Fibroblast of skin of back (primary cell): ENCODE results near the gene TBCD.

Experiments used
- DNase-seq: peaks from one replicate; pipeline ENCODE4 v3.0.0-alpha.2; 2013

TBCD gene

DNA sequence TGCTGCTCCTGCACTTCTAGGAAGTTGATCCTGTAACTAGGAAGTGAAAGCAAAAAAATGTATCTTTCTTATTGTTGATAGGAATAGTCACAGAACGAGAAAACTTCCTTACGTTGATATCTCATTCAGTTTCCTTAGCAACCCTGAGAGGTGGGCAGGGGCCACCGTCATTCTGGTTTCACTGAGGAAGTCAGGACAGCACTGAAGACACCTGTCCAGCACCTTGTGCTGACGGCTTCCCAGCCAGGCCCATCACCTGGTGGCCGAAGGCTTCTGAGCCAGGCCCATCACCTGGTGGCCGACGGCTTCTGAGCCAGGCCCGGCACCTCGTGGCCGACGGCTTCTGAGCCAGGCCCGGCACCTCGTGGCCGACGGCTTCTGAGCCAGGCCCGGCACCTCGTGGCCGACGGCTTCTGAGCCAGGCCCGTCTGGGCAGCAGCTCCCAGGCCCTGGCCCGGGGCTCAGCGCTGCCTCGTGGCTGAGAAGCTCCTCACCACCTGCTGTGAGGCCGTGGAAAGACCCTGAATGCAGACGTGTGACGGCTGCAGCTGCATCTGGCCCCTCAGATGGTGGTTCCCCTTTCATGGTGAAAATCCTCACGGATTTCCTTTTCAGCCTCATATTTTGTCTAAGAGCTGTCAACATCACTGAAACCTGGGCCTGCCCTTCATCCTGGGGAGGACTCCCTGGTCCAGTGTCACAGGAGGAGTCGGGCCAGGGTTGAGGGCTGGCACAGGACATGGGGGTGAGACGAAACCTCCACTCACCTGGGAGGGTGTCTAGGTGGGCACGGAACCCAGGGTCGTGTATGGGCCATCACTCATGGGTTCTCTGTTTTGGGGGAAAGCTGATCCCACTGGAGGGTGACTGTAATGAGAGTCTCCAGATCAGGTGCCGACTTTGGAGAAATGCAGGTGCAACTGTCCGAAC, 121.0 kb downstream of the TBCD start:
- no peak for DNase-seq

DNA sequence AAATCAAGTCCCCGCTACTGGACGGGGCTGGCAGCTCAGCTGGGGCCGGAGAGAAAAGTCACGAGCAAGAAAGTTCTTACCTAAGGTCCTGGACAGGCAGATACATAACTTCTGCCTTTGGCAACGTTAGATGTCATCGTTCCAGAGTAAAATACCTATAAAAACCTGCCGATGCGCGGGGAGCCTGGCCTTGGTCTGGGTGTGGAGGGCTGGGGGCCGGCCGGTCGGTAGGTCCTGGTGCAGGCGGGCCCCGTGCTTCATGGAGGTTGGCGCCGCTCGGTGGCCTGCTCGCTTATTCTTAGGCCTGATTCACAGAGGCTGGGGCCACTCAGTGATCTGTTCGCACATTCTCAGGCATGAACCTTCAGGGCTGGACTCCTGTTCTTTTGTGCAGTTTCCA, 121.7 kb downstream of the TBCD start:
- DNase-seq: no peak

DNA sequence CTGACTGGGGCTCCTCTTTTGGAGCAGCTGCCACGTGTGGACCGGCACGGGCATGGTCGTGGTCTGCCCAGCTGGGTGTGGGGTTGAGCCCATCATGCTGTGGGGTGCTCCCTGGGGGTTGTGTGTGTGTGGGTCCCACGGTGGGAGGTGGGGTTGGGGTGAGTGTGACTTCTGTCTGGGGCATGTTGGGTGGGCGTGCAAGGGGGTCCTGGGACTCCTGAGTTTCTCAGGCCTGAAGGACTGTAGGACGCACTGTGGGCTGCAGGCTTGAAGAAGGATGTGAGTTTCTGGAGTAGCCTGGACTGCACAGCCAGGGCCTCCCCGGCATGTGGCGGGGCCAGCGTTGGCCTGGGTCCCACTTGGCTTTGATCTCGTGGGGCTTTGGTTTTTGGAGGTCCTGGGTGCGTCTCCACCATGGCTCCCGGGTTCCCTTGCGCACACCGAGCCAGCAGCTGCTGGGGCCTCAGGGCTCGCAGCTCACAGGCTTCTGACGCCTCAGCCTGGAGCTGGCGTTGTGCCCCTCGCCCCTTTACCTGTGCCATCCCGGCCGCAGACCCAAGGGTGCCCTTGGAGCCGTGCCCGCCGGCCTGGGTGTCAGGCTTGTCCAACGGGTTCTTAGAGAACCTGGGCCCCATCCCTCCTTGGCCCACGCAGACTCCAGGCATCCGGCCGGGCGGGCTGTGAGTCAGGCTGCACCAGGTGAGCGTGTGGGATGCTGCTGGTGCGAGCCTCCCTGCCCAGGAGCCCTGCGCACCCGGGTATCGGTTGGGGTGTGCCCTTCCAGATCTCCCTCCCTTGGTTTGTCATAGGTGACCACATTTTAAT, 122.4 kb downstream of the TBCD start:
- DNase-seq: no peak

DNA sequence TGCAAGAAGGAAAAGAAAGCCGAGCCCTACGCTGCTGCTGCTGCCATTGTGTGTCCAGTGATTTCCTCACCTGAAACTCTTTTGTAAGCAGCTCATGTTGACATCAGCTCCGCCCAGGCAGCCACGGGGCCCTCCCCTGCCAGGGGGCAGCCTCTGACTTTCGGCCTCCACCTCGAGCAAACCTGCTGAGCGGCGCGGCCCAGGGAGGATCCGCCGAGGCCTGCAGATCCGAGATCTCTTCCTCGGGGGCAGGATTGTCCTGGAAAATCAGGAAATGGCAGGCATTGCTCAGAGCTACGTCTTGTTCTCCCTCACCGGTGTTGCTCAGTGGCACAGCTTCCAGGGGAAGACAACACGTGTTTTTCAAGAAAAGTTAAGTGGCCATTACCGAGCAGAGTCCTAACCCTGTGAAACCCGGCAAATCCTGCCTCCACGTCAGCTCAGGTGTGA, 123.6 kb downstream of the TBCD start:
- DNase-seq: no peak

DNA sequence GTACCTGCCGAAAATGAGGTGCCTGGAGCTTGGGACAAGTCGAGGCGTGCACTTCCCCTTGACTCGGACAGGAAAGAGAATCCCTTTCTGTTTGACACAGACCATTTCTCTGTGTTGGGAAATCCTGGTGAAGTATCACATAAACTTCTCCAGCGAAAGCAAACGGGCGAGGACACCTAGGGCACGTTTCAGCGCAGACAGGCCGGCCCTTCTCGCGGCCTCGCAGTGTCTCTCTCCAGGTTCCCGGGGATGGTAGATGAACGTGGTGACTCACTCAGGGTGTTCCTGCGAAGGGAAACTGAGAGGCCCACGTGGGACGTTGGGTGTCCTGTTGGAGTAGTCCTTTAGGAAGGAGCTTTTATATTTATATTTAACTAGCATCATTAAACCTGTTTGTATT, 124.3 kb downstream of the TBCD start:
- DNase-seq: peak; percentile 16

DNA sequence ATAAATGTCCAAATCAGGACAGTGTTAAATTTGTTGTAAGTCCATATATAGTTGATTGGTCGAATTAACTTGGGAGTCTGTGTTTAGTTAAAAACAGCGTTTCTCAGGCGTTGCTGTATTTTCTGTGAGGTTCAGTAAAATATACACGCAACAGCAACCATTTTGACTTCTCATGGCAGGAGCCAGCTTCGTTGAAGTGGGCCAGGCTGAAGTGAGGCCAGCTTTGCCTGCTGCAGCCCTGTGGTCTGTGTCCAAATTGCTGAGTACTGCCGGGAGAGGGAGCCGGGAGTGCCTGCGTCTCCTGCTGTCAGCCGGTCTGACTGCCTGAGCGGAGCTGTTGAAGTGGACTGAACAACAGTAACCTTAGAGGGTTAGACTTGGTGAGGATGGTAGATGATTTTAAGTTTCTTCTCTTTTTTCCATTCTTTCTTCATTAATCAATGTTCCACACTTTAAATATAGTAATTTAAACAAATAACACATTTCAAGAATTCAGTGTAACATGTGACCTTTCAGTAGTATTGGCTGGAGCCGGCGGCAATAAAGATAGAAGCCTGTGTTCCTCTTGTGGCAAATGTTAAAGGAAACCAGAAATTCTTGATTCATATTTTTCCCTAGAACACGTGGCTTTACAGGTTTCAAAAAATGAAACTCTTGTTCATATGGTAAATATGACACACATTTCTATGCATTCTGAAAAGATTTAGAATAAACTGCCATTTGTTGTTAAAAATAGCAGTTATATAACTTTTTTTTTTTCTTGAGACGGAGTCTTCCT, 124.9 kb downstream of the TBCD start:
- peak; percentile 67 for DNase-seq

DNA sequence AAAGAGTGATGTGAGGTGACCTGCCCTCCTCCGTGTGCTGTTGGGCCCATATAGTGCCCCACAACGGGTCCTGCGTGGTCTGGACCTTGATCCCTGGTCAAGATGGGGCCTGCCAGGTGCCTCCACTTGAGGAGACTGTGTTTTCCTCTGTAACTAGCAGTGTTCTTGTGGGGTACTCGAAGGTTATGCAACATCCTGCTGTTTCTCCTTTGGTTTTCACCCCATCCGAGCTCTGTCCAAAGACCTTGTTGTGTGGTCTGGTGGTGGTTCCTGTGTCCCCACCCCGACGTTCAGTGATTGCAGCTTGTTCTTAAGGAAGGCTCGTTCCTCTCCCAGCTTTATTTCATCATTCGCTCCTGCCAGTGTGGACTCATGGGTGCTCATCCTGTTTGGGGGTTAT, 126.7 kb downstream of the TBCD start:
- no peak for DNase-seq

DNA sequence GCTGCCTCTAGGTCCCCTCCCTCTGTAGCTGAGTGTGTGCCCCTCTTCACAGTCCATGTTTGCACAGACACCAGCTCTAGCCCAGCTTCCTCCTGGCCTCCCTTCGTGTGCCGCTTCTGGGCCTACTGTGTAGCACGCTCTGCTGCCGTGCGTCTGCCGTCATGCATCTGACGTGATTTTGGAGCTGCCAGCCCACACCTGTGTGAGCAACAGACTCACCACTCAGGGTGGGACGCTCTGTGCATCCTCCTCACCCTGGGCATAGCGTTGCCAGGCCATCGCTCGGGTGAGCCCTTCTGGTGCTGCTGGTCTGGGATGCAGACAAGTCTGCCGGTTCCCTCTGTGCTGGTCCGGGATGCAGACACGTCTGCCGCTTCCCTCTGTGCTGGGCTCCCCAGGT, 127.4 kb downstream of the TBCD start:
- no peak for DNase-seq

DNA sequence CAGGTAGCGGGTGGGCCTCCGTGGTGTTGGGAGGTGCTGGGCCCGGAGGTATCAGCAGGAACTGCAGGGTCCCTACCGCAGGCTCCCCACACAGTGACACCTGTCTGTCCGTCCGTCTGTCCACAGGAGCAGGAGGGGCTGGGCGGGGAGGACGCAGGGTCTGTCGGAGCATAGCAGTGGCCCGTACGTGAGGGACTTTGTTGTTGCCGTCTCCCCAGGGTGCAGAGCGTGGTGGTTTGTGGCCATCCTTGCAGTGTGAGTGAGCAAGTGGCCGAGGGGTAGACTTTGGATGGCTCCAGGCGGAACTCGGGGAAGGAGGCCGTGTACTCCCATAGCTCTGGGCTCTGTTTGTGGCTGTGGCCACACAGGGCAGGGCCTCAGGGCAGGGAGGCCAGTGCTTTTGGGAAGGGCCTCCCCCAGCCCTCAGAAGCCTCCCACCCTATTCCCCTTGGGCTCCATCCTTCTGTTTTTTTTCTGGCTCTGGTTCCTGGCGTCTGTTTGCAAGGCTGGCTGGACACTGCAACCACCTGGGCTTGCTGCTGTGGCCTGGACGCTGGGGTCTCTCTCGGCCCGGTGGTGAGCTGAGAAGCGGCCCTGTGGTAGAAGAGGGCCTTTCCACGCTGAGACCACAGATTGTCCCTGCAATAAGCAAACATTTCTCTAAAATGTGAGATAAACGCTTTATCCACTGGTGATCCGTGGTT, 128.9 kb downstream of the TBCD start:
- no peak for DNase-seq

DNA sequence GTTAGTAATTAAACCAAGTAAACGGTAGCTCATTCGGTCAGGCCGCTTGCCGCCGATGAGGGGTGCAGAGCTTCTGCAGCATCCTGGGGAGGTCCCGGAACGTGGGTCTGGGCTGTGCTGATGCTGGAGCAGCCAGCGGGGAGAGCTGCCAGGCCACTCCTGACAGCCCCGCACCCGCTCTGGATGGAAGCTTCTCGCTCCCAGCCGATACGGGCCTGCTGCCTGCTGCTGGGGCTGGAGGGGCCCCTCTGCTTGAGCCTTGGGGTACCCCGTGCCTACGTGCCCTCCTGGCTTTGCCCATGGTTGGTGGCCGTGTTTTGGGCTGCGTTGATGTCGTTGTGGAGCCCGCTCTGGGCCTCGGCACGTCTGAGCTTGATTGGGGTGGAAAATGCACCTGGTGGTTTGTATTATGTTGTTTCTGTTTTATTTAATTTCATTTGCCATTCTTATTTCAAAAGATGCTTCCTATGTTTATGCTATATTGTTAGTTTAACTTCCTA, 129.5 kb downstream of the TBCD start:
- DNase-seq: no peak

DNA sequence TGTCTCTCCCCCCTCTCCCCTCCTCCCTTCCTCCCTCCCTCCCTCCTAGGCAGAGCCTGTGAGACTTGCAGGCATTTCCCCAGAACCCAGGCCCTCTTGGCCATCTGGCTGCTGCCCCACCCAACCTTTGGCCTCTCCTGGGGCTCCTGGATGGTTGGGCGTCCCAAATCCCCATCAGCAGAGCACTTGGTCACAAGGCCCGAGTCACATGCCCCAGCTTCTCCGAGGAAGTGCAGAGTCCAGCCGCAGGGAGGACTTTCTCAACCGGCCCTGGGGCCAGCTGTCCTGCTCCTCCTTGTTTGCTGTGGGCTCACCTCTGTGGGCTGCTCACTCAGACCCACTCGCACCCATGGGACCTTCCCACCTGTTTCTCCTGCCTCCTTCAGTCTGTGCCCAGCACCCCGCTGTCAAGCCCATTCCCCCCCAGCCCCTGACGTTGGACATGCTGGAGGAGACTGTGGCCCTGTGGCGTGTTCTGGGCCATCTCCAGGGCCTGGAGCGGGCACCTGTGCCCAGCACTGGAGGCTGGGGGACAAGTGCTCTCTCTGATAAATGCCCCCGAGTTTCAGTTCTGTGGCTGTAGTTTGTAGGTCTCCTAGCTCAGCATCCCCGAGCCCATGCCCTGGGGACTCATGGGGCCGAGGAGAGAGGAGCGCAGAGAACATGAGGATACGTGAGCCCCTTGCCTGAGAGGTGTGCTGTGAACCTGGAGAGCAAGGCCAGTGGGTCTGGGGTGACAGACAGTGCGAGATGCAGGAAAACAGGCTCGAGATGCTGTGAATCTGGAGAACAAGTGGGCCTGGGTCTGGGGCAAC, 130.2 kb downstream of the TBCD start:
- DNase-seq: no peak

DNA sequence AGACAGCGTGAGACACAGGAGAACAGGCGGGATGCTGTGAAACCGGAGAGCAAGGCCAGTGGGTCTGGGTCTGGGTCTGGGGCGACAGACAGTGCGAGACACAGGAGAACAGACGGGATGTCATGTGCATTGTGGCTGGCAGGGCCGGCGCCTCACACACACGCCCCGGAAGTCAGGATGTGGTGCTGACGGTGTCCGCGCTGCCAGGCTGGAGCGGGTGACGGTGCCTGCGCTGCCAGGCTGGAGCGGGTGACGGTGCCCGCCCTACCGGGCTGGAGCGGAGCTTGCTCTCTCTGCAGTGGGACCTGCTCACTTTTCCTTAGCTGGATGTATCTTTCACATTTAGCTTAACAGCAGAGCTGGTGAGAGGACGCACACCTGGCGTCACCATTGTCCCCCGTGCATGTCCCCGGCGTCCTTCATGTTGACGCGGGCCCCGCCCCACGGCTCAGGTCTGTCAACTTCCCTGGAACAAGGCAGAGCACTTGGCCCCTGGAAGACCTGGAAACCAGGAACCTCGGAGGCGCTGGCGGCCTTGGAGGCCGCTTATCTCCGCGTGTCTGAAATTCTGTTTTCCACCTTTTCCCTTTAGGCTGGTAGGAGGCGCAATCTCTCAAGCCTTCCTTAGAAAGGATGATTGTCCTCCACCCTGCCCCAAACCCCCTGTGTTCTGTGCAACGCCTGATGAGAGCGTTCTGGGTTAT, 131.0 kb downstream of the TBCD start:
- no peak for DNase-seq

DNA sequence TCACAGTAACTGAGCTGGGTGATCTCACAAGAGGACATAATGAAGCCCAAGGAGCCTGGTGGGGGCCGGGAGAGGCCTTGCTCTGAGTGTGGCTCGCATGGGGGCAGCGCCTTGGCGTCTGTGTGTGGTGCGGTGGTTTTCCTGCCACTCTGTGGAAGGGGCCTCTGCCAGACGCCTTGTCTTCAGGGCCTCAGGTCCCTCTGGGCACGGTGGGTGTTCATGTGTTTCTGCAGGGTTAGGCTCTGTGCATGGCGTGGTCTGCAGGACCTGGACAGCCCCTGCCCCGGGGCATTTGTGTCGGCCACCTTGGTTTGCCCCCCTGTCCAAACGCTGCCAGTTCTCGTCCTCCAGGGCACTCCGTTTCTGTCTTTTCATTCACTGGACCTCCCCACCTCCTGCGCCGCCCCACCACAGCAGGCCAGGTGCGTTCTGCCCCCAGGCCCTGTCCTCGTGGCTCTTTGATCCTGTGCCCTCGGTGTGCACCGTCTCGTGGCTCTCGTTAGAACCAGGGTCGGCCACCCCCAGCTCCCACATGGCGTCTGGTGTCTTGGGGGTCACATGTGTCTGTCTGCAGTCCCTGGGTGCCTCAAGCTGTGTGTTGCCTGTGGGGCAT, 131.7 kb downstream of the TBCD start:
- no peak for DNase-seq

DNA sequence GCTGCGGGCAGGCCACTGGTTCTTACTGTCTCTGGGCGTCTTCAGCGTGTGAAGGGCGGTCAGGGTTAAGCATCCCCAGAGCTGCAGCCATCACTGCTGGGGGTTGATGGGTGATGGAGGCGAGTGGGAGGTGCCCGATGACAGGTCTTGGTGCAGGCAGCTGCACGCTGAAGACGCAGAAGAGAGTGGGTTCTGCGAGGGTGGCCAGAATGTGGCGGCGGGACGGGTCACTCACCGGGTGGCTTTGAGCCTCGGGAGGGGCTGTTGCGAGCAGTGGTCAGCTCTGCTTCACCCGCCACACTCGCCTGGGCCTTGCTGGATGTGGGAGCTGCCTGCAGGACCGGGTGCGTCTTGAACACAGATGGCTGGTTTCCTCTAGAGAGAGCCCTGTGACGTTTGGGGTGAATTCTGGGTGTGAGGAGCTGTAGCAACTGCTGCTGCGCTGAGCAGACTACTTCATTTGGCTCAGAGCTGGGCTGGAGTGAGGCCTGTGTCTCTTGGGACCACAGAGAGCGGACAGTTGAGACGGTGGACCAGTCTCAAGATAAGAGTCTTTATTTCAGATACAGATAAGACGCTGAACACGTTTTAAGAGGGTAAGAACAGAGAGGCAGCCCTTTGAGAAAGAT, 132.6 kb downstream of the TBCD start:
- no peak for DNase-seq

DNA sequence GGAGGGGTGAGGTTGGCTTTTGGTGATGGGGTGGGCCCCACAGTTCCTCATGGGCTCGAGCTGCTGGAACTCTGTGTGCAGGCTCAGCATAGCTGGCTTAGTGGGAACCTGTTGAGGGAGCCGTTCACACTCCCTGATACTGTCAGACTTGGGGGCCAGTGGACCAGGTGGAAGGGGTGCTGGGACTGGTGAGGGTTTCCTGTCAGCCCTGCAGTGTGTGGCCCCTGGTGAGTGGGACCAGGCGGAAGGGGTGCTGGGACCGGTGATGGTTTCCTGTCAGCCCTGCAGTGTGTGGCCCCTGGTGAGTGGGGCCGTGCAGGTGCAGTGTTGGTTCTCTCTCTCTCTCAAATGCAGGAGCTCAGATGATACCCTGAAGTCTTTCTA, 133.1 kb downstream of the TBCD start:
- no peak for DNase-seq

DNA sequence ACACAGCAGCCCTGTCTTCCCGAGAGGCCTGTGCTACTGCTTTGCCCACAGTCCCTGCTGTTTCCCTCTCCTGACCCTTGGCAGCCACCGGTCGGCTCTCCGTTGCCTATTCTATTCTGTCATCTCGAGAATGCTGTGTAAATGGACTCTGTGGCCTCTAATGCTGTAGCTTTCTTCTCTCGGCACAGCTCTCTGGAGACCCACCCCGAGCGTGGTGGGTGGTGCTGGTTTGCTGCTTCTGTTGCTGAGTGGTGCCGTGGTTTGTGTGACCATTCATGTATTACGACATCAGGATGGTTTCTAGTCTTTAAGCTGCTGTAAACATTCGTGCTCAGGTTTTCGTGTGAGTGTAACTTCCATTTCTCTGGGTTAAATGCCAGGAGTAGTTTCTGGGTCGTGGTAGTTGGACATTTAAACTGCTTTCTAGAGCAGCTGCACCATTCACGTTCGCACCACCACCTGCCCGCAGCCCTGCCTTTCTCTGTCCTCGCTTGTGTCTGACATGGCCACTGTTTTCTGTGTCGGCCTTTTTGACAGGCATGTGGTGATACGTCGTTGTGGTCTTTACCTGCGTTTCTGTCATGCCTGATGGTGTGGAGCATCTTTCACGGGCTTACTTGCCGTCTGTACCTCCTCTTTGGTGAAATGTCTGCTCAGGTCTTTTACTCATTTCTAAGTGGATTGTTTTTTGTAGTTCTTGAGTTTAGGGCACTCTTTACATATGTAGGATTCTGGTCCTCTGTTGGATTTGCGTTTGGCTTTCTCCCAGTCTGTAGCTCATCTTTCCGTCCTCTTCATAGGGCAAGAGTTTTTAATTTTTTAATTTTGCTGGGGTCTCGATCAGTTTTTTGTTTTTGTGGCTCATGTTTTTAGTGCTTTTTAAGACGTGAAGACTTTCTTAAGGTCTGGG, 135.6 kb downstream of the TBCD start:
- no peak for DNase-seq

DNA sequence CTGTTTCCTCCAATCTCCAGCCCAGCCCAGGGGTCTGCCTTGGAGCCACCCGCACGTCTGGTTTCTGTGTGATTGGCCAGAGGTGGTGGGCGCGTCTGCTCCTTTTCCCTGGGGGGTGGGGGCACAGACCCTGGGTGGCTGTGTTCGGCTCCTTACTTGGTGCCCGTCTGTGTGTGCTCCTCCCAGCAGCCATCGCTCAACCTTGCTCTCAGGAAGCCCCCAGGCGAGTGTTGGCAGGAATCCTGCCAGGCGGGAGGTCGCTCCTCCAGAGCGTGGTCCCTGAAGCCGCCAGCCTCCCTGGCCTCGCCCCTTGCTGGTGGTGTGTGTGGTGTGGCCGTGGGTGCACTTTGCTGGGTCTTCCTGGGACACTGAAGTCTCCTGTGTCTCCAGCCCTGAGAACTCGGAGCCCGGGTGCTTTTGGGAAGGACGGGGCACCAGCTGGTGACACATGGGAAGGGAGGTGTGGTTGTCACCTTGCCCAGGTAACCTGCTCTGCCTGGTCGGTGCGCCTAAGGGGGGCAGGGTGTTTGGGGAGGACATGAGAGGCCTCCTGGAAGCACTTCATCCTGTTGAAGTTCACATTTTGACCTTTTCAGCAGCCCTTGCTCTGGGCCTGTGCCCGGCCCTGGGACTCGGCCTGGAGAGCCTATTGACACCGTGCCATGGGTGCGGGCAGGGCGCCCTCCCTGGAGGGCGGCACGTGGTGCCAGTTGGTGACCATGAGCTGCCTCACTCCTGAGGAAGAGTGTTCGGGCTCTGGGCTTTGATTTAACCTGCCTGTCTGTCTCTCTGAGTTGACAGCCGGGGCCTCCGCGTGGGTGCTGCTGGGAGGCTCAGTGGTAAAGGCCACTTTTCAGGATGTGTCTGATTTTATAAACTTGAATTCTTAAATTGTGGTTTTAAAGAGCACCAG, 137.0 kb downstream of the TBCD start:
- no peak for DNase-seq
